ENCODE results near the gene BTBD7.

GRCh38 chr14:93301821-93302447 is 30.9 kb downstream of the BTBD7 start:
- TF ChIP-seq EZH2 (IDR thresholded peaks at IDR 0.05) (no peak), POLR2AphosphoS5 (IDR thresholded peaks at IDR 0.05; ENCODE audit: borderline replicate concordance, low read depth, low read length) (no peak)

All from SK-N-MC (cell line).